H1 (cell line): ENCODE results near the gene WDR11. TPM values are rescaled to one million over a fixed set of nuclear protein-coding genes. Genes with fewer than 3 reads are reported as not detected.

Source experiments
- EGR1 ChIP-seq: IDR thresholded peaks from 2 replicates; pipeline ENCODE4 v1.6.1; 2011; ENCODE audit warnings: low read depth, low read length, borderline replicate concordance
- EZH2 ChIP-seq: fragments of 200-600 bp; sonication (generic); IDR thresholded peaks from 2 replicates; pipeline ENCODE4 v1.7.1; 2012; ENCODE audit warnings: low read depth, mild to moderate bottlenecking, moderate library complexity, low read length, inconsistent platforms; ENCODE audit not compliant: severe bottlenecking
- SIX5 ChIP-seq: IDR thresholded peaks from 2 replicates; pipeline ENCODE4 v1.6.1; 2011; ENCODE audit warnings: mild to moderate bottlenecking, low read depth, low read length
- TAF7 ChIP-seq: optimal IDR thresholded peaks from 2 replicates; pipeline ENCODE3; 2011; ENCODE audit warnings: low read depth, mild to moderate bottlenecking, inconsistent platforms, low read length, moderate library complexity, borderline replicate concordance
- ZNF274 ChIP-seq: IDR thresholded peaks from 2 replicates; pipeline ENCODE4 v1.7.0; 2012; ENCODE audit warnings: low read length, borderline replicate concordance; ENCODE audit errors: extremely low read depth
- polyA plus RNA-seq, 7 experiments: library from polyadenylated mRNA; depleted of rRNA in 3 of 7; stranded (reverse) in 5 of 7; unstranded in 2 of 7; fragments of >200 nt in 5 of 7; fragments of 200-250 nt in 2 of 7; gene quantifications; 1 replicate in 5 of 7; 2 replicates in 1 of 7; 4 replicates in 1 of 7; pipeline versions ENCODE4 v1.2.1 to v1.2.3, GENCODE V29; 2011 to 2013; ENCODE audit warnings: missing spikeins in 2 of 7, mixed read lengths in 2 of 7
- total RNA-seq: library from RNA; stranded (reverse); fragmentation: NEBNext Ultra II Directional; extraction: Animal tissue kit (Norgen Biotek cat#: 25700); gene quantifications from 2 replicates; pipeline ENCODE4 v1.2.1, GENCODE V29; 2021
- TF ChIP-seq, protein P1 (sequence below): IDR thresholded peaks from 2 replicates; pipeline ENCODE4 v1.6.1; 2012; ENCODE audit warnings: low read length, inconsistent platforms

Gene WDR11
- total and polyA plus RNA-seq, 2 of the 8 experiments (the other 6 are each of a cell fraction or from before 2014, with no cell fraction given): 39.7 to 41.9 TPM

DNA sequence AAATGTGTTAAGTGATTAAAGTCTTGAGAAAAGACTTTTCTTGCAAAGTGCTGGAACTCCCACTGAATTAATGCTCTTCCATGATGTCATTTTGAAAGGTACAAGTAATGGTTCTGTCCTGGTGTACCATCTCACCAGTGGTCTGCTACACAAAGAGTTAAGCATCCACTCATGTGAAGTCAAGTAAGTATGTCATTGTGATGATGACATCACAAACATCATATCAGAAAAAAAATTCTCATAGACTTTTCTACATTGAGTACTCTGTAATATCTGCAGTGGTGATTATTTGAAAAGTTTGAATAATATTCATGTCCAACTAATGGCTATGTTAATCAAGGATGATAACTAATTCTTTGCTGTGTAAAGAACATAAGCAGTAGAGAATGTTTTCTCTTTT, 22.6 kb downstream of the WDR11 start (continued):
- TF ChIP-seq, protein P1, sequence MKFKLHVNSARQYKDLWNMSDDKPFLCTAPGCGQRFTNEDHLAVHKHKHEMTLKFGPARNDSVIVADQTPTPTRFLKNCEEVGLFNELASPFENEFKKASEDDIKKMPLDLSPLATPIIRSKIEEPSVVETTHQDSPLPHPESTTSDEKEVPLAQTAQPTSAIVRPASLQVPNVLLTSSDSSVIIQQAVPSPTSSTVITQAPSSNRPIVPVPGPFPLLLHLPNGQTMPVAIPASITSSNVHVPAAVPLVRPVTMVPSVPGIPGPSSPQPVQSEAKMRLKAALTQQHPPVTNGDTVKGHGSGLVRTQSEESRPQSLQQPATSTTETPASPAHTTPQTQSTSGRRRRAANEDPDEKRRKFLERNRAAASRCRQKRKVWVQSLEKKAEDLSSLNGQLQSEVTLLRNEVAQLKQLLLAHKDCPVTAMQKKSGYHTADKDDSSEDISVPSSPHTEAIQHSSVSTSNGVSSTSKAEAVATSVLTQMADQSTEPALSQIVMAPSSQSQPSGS: no peak
- TF ChIP-seq EGR1 (no peak), SIX5 (no peak), EZH2 (no peak), TAF7 (no peak), ZNF274 (no peak)
